GM18519 (cell line): Measurements from ENCODE around the gene GATA2.

ENCODE experiments used
- ATAC-seq: cut with Tn5 transposase; IDR thresholded peaks from one replicate; pipeline ENCODE4 v1.9.1; 2021; ENCODE audit warnings: mild to moderate bottlenecking, moderate library complexity; ENCODE audit not compliant: unreplicated experiment, low FRiP score

Gene GATA2

GRCh38 chr3:128478576-128479506 lies 14.2 kb downstream of the GATA2 start:
- ATAC-seq: no peak

- no peak for ATAC-seq
Measured at GRCh38 chr3:128476659-128477058, 16.3 kb downstream of the GATA2 start.

- ATAC-seq: no peak
Measured at GRCh38 chr3:128475355-128475754, 17.6 kb downstream of the GATA2 start.

- ATAC-seq: no peak
Measured at GRCh38 chr3:128473737-128474136, 19.3 kb downstream of the GATA2 start.

- no peak for ATAC-seq
Measured at GRCh38 chr3:128473180-128473519, 19.9 kb downstream of the GATA2 start.

GRCh38 chr3:128472449-128473179 lies 20.4 kb downstream of the GATA2 start:
- no peak for ATAC-seq

GRCh38 chr3:128471720-128472119 lies 21.3 kb downstream of the GATA2 start:
- ATAC-seq: no peak

GRCh38 chr3:128471110-128471509 lies 21.9 kb downstream of the GATA2 start:
- ATAC-seq: no peak

- ATAC-seq: no peak
Measured at GRCh38 chr3:128470134-128470899, 22.7 kb downstream of the GATA2 start.

GRCh38 chr3:128469556-128469955 lies 23.4 kb downstream of the GATA2 start:
- no peak for ATAC-seq

- ATAC-seq: no peak
Measured at GRCh38 chr3:128468791-128469527, 24.0 kb downstream of the GATA2 start.

- ATAC-seq: no peak
Measured at GRCh38 chr3:128468285-128468790, 24.7 kb downstream of the GATA2 start.

GRCh38 chr3:128466840-128467541 lies 26.0 kb downstream of the GATA2 start, which contains the start of gene DNAJB8:
Gene DNAJB8, minus strand, starts transcription at chr3:128466890. Its CDS starts 3,645 bp downstream, at chr3:128463245.
- ATAC-seq: no peak

GRCh38 chr3:128464702-128465101 lies 28.3 kb downstream of the GATA2 start:
- no peak for ATAC-seq

- no peak for ATAC-seq
Measured at GRCh38 chr3:128464188-128464587, 28.8 kb downstream of the GATA2 start.

- no peak for ATAC-seq
Measured at GRCh38 chr3:128463771-128464170, 29.2 kb downstream of the GATA2 start.

- no peak for ATAC-seq
Measured at GRCh38 chr3:128463354-128463753, 29.6 kb downstream of the GATA2 start.

- no peak for ATAC-seq
Measured at GRCh38 chr3:128462931-128463330, 30.1 kb downstream of the GATA2 start.

GRCh38 chr3:128462341-128462910 lies 30.6 kb downstream of the GATA2 start:
- no peak for ATAC-seq
